ENCODE results near the gene CXCL14.

- no peak for TF ChIP-seq POLR2AphosphoS5 (IDR thresholded peaks at IDR 0.05)
- no peak for TF ChIP-seq CTCF (IDR thresholded peaks at IDR 0.05)
Measured at GRCh38 chr5:135602882-135603721, 24.3 kb upstream of the CXCL14 start.
